IMR-90 (cell line): ENCODE results near the gene EPHB1. TPM values are rescaled to one million over a fixed set of nuclear protein-coding genes. Genes with fewer than 3 reads are reported as not detected.
A peak's percentile ranks its signal among the peaks of the same experiment; 100 is the strongest.

Experiments used
- ATAC-seq: fragments of 200-7000 bp; cut with Tn5 transposase; 2 replicates; pipeline ENCODE4 v1.9.1; 2020; ENCODE audit warnings: low read depth, mild to moderate bottlenecking, moderate library complexity
- BruUV-seq: library from RNA; stranded (reverse); fragments of 400-500 nt; replicated peaks from 2 replicates; lab custom pipeline; 2021; lab: Mats Ljungman, UMichigan
- CTCF ChIA-PET: fragments of 300-600 bp; formaldehyde crosslinking; extraction: SDS; loops from one replicate; lab custom pipeline; 2021; ENCODE audit warnings: antibody characterized with exemption; lab: Yijun Ruan, JAX
- POLR2A ChIA-PET: fragments of 300-600 bp; sonication (Branson Sonifier 250); formaldehyde crosslinking; loops from one replicate; lab custom pipeline; 2022; ENCODE audit warnings: antibody characterized with exemption; ENCODE audit not compliant: unreplicated experiment; lab: Charles Lee
- DNase-seq: peaks from one replicate; pipeline ENCODE4 v3.0.0; 2013
- H2AFZ ChIP-seq: replicated peaks from 2 replicates; pipeline ENCODE3; 2013; ENCODE audit warnings: low read length, mild to moderate bottlenecking; ENCODE audit not compliant: poor library complexity
- H2AK5ac ChIP-seq: 2 replicates; pipeline ENCODE4 v1.6.1; 2013; ENCODE audit warnings: low read depth, low read length, inconsistent platforms
- H2AK9ac ChIP-seq: replicated peaks from 2 replicates; pipeline ENCODE3; 2013; ENCODE audit warnings: mild to moderate bottlenecking, low read depth, low read length, moderate library complexity; ENCODE audit not compliant: poor library complexity
- H2BK120ac ChIP-seq: 2 replicates; pipeline ENCODE4 v1.6.1; 2013; ENCODE audit warnings: low read depth, low read length, inconsistent platforms
- H2BK15ac ChIP-seq: 3 replicates; pipeline ENCODE4 v1.6.1; 2013; ENCODE audit warnings: low read depth, low read length, inconsistent platforms
- H2BK20ac ChIP-seq: 2 replicates; pipeline ENCODE4 v1.6.1; 2013; ENCODE audit warnings: low read depth, mild to moderate bottlenecking, inconsistent platforms, low read length, moderate library complexity
- H2BK5ac ChIP-seq: 2 replicates; pipeline ENCODE4 v1.6.1; 2013; ENCODE audit warnings: mild to moderate bottlenecking, low read depth, low read length, inconsistent platforms; ENCODE audit not compliant: poor library complexity, severe bottlenecking
- H3K14ac ChIP-seq: replicated peaks from 2 replicates; pipeline ENCODE4 v1.6.1; 2013; ENCODE audit warnings: low read depth, low read length, inconsistent platforms
- H3K18ac ChIP-seq: 2 replicates; pipeline ENCODE4 v1.6.1; 2013; ENCODE audit warnings: low read depth, low read length, control low read depth
- H3K23ac ChIP-seq: 2 replicates; pipeline ENCODE4 v1.6.1; 2013; ENCODE audit warnings: low read depth, low read length, inconsistent platforms
- H3K27ac ChIP-seq: 2 replicates; pipeline ENCODE4 v1.5.1; 2013; ENCODE audit warnings: mild to moderate bottlenecking, control low read depth, low read length; ENCODE audit not compliant: insufficient read depth
- H3K27me3 ChIP-seq: 2 replicates; pipeline ENCODE4 v1.6.1; 2013; ENCODE audit warnings: low read length; ENCODE audit not compliant: control insufficient read depth, insufficient read depth
- H3K36me3 ChIP-seq: 2 replicates; pipeline ENCODE4 v1.6.1; 2013; ENCODE audit warnings: low read length, mixed read lengths; ENCODE audit not compliant: control insufficient read depth, insufficient read depth
- H3K4ac ChIP-seq: 2 replicates; pipeline ENCODE4 v1.6.1; 2013; ENCODE audit warnings: low read depth, low read length, inconsistent platforms
- H3K4me1 ChIP-seq: 2 replicates; pipeline ENCODE4 v1.6.1; 2013; ENCODE audit warnings: low read length, mixed read lengths; ENCODE audit not compliant: control insufficient read depth, insufficient read depth
- H3K4me2 ChIP-seq: 2 replicates; pipeline ENCODE4 v1.6.1; 2013; ENCODE audit warnings: low read depth, mild to moderate bottlenecking, control low read depth, low read length, moderate library complexity
- H3K4me3 ChIP-seq: 2 replicates; pipeline ENCODE4 v1.5.1; 2013; ENCODE audit warnings: low read depth, mild to moderate bottlenecking, control low read depth, low read length, moderate library complexity; ENCODE audit not compliant: insufficient read depth
- H3K56ac ChIP-seq: 2 replicates; pipeline ENCODE4 v1.6.1; 2013; ENCODE audit warnings: low read length, inconsistent platforms; ENCODE audit not compliant: insufficient read depth; ENCODE audit errors: extremely low read depth
- H3K79me1 ChIP-seq, 2 experiments: 2 replicates each; pipeline ENCODE4 v1.6.1; 2013; ENCODE audit warnings: low read length in 2 of 2, inconsistent platforms in 1 of 2, low read depth in 1 of 2
- H3K9ac ChIP-seq: 2 replicates; pipeline ENCODE4 v1.6.1; 2013; ENCODE audit warnings: low read depth, low read length, control low read depth
- H3K9me1 ChIP-seq: 2 replicates; pipeline ENCODE4 v1.6.1; 2013; ENCODE audit warnings: low read length, inconsistent platforms; ENCODE audit not compliant: insufficient read depth
- H3K9me3 ChIP-seq: 2 replicates; pipeline ENCODE4 v1.6.1; 2013; ENCODE audit warnings: low read length; ENCODE audit not compliant: control insufficient read depth, insufficient read depth
- H4K20me1 ChIP-seq: 2 replicates; pipeline ENCODE4 v1.6.1; 2013; ENCODE audit warnings: low read length, inconsistent platforms; ENCODE audit not compliant: insufficient read depth
- H4K5ac ChIP-seq: 2 replicates; pipeline ENCODE4 v1.6.1; 2013; ENCODE audit warnings: mild to moderate bottlenecking, low read depth, low read length, control low read depth
- H4K8ac ChIP-seq, 2 experiments: 2 replicates each; pipeline ENCODE4 v1.6.1; 2013; ENCODE audit warnings: low read depth in 2 of 2, low read length in 2 of 2, control low read depth in 1 of 2, inconsistent platforms in 1 of 2
- H4K91ac ChIP-seq: 2 replicates; pipeline ENCODE4 v1.6.1; 2013; ENCODE audit warnings: low read depth, low read length, inconsistent platforms; ENCODE audit not compliant: insufficient read depth
- BHLHE40 ChIP-seq: fragments of 150-350 bp; IDR thresholded peaks from 2 replicates; pipeline ENCODE4 v1.6.1; 2016; ENCODE audit warnings: mild to moderate bottlenecking, low read depth, low read length
- CEBPB ChIP-seq: IDR thresholded peaks from 2 replicates; pipeline ENCODE4 v1.6.1; 2012; ENCODE audit warnings: low read depth, low read length, improper control_type of control experiment
- CHD1 ChIP-seq: IDR thresholded peaks from 2 replicates; pipeline ENCODE4 v1.6.1; 2012; ENCODE audit warnings: low read depth, low read length, improper control_type of control experiment
- CTCF ChIP-seq: conservative IDR thresholded peaks from 2 replicates; pipeline ENCODE4 v1.5.1; 2012; ENCODE audit warnings: mild to moderate bottlenecking, low read depth, low read length, improper control_type of control experiment
- ELK1 ChIP-seq: fragments of 150-350 bp; IDR thresholded peaks from 2 replicates; pipeline ENCODE4 v1.6.1; 2016; ENCODE audit warnings: low read depth, mild to moderate bottlenecking, low read length, moderate library complexity, borderline replicate concordance
- FOS ChIP-seq: fragments of 150-350 bp; IDR thresholded peaks from 2 replicates; pipeline ENCODE4 v1.6.1; 2016; ENCODE audit warnings: low read depth, low read length
- MAFK ChIP-seq: IDR thresholded peaks from 2 replicates; pipeline ENCODE4 v1.6.1; 2012; ENCODE audit warnings: low read depth, low read length, improper control_type of control experiment
- MAZ ChIP-seq: IDR thresholded peaks from 2 replicates; pipeline ENCODE4 v1.6.1; 2012; ENCODE audit warnings: low read depth, mild to moderate bottlenecking, low read length, improper control_type of control experiment, moderate library complexity, borderline replicate concordance
- MXI1 ChIP-seq: IDR thresholded peaks from 2 replicates; pipeline ENCODE4 v1.6.1; 2012; ENCODE audit warnings: low read depth, mild to moderate bottlenecking, low read length, moderate library complexity, borderline replicate concordance
- NFE2L2 ChIP-seq: fragments of 150-350 bp; IDR thresholded peaks from 2 replicates; pipeline ENCODE4 v1.6.1; 2016; ENCODE audit warnings: low read depth, mild to moderate bottlenecking, low read length
- POLR2A ChIP-seq: IDR thresholded peaks from 2 replicates; pipeline ENCODE4 v1.6.1; 2012; ENCODE audit warnings: mild to moderate bottlenecking, low read depth, low read length
- RAD21 ChIP-seq: IDR thresholded peaks from 2 replicates; pipeline ENCODE4 v1.6.1; 2012; ENCODE audit warnings: low read length, improper control_type of control experiment
- RCOR1 ChIP-seq: IDR thresholded peaks from 2 replicates; pipeline ENCODE4 v1.6.1; 2012; ENCODE audit warnings: mild to moderate bottlenecking, low read length, improper control_type of control experiment; ENCODE audit not compliant: insufficient replicate concordance
- RFX5 ChIP-seq: IDR thresholded peaks from 2 replicates; pipeline ENCODE4 v1.8.0; 2012; ENCODE audit warnings: low read depth, mild to moderate bottlenecking, low read length, moderate library complexity
- SMC3 ChIP-seq: fragments of 150-350 bp; IDR thresholded peaks from 2 replicates; pipeline ENCODE4 v1.6.1; 2016; ENCODE audit warnings: low read depth, mild to moderate bottlenecking, antibody characterized with exemption, low read length, moderate library complexity
- USF2 ChIP-seq: fragments of 150-350 bp; IDR thresholded peaks from 2 replicates; pipeline ENCODE4 v1.6.1; 2017; ENCODE audit warnings: mild to moderate bottlenecking, antibody characterized with exemption, low read length, low read depth
- WGBS, 2 experiments: methylation state at CpG; one replicate each; pipeline versions ENCODE4 v1.1.5 to v1.1.7; 2013; ENCODE audit warnings: missing lambda C conversion rate in 2 of 2; ENCODE audit not compliant: insufficient read length in 1 of 2; ENCODE audit errors: extremely low coverage in 2 of 2; 5-methylcytosine and 5-hydroxymethylcytosine counted together
- dilution Hi-C: fragments of 300-500 bp; cut with HindIII; formaldehyde crosslinking; loops from one replicate; pipeline ENCODE4 v1.14.3; 2018; ENCODE audit warnings: low sequenced_read_pairs; ENCODE audit not compliant: unreplicated experiment
- in situ Hi-C: fragments of 300-500 bp; cut with MboI; formaldehyde crosslinking; loops from 3 replicates; pipeline ENCODE4 v1.14.3; 2019; ENCODE audit warnings: low sequenced_read_pairs, inconsistent platforms, mixed read lengths
- intact Hi-C: fragments of 100-400 bp; cut with micrococcal nuclease; formaldehyde crosslinking; loops from 2 replicates; pipeline ENCODE4 v1.10.0; 2022
- polyA plus RNA-seq, 3 experiments: library from polyadenylated mRNA; depleted of rRNA; stranded (reverse); fragments of >200 nt; gene quantifications; 2 replicates each; pipeline ENCODE4 v1.2.3, GENCODE V29; 2012; ENCODE audit warnings: low replicate concordance in 1 of 3
- total RNA-seq: library from RNA; depleted of rRNA; stranded (reverse); fragments of >200 nt; gene quantifications from 2 replicates; pipeline ENCODE4 v1.2.3, GENCODE V29; 2012

Gene EPHB1
- total and polyA plus RNA-seq, 2 of the 4 experiments (the other 2 are of a cell fraction): 0.17 to 0.36 TPM

- H4K5ac ChIP-seq: no peak overlapping the region
- H3K4me1 ChIP-seq: no peaks in the 10 kb centered on the region
- H3K4me3 ChIP-seq: no peak overlapping the region
- no peaks in the 10 kb centered on the region for H3K9me1 ChIP-seq
- no peak overlapping the region for H2AK9ac ChIP-seq
- TF ChIP-seq SMC3 (no peak), CHD1 (no peak), CTCF (no peak), CEBPB (no peak), RCOR1 (no peak), FOS (no peak), ELK1 (no peak), BHLHE40 (no peak), RFX5 (no peak), MAFK (no peak), NFE2L2 (no peak), MXI1 (no peak), MAZ (no peak), RAD21 (no peak), POLR2A (no peak), USF2 (no peak)
- no peaks in the 10 kb centered on the region for H3K9me3 ChIP-seq
- H3K27me3 ChIP-seq: no peaks in the 10 kb centered on the region
- H3K27ac ChIP-seq: no peak overlapping the region
- H2AFZ ChIP-seq: peak overlapping the region; percentile 27
- no peak overlapping the region for H2BK120ac ChIP-seq
- no peak overlapping the region for H3K23ac ChIP-seq
- 100% methylated on average over 1 of the region's 2 CpGs; no CpG with 5 or more reads in 1 of the 2 experiments for WGBS, 2 experiments
- POLR2A ChIA-PET: no interaction called here
- intact Hi-C loops (no loop called here), dilution Hi-C loops (no loop called here), in situ Hi-C loops (no loop called here)
- H4K20me1 ChIP-seq: no peaks in the 10 kb centered on the region
- no peak overlapping the region for H2BK15ac ChIP-seq
- H3K36me3 ChIP-seq: no peaks in the 10 kb centered on the region
- no peak overlapping the region for H3K56ac ChIP-seq
- no peak overlapping the region for H3K9ac ChIP-seq
- no peak overlapping the region for H2BK5ac ChIP-seq
- no TSS peak for BruUV-seq
- no peak overlapping the region for H3K14ac ChIP-seq
- no peak overlapping the region for H4K91ac ChIP-seq
- CTCF ChIA-PET: no interaction called here
- no peak overlapping the region for H3K18ac ChIP-seq
- H4K8ac ChIP-seq: no peak overlapping the region
- H2AK5ac ChIP-seq: no peak overlapping the region
- H3K79me1 ChIP-seq: no peaks in the 10 kb centered on the region
- no peak for DNase-seq
- H3K4ac ChIP-seq: no peak overlapping the region
- no peak for ATAC-seq
- no peak overlapping the region for H3K4me2 ChIP-seq
- no peak overlapping the region for H2BK20ac ChIP-seq
Measured at GRCh38 chr3:134847349-134847748, 52.3 kb downstream of the EPHB1 start.
